ENCODE data around the gene MSI2. TPM values are rescaled to one million over a fixed set of nuclear protein-coding genes. Genes with fewer than 3 reads are reported as not detected.
A peak's percentile ranks its signal among the peaks of the same experiment; 100 is the strongest.

Gene MSI2
- total and polyA plus RNA-seq, 9 of the 15 experiments (the other 6 are each of a cell fraction or from before 2014, with no cell fraction given), result 4.6 to 61.8 (median 42.4) TPM

DNA sequence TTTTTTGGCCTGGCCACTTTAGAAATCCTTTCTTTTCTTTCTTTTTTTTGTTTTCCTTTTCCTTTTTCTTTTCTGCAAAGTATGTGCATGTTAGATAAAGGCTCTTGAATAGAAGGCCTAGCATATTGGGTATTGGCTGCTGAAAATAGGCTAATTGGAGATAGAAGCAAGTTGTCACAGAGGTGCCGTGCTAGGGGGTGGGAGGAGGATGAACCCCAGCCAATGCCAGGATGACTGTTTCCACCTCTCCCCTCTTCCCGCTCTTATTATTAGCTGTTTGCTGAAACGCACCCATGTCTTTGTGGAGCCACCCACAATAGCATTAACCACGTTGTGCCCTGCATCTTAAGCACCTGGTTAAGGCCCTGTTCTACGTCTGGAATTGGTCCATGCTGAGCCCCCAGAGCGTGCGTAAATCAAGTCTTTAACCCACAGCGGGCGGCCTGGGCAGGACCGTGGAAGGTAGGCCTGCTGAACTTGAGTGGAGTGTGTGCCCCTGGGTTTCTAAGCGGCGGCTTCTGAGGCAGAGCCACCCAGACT is 123.6 kb downstream of the MSI2 start (continued):
- TF ChIP-seq ZFP36 (IDR thresholded peaks at IDR 0.05; ENCODE audit: low read depth, low read length, partially characterized antibody), result peak; percentile 85
- TF ChIP-seq ZNF407 (IDR thresholded peaks at IDR 0.05; ENCODE audit: low read depth), result peak; percentile 60
- 0 out of 2 replicates have a peak, but pooled peaks have one; percentile 6 for TF ChIP-seq CUX1 (CRISPR knock-in tag; IDR thresholded peaks at IDR 0.05)
- TF ChIP-seq ZNF589 (CRISPR knock-in tag; IDR thresholded peaks at IDR 0.05; ENCODE audit: low read depth), result no peak
- peak; percentile 59 for TF ChIP-seq WHSC1 (IDR thresholded peaks at IDR 0.05; ENCODE audit: low read length)
- TF ChIP-seq, protein P1, sequence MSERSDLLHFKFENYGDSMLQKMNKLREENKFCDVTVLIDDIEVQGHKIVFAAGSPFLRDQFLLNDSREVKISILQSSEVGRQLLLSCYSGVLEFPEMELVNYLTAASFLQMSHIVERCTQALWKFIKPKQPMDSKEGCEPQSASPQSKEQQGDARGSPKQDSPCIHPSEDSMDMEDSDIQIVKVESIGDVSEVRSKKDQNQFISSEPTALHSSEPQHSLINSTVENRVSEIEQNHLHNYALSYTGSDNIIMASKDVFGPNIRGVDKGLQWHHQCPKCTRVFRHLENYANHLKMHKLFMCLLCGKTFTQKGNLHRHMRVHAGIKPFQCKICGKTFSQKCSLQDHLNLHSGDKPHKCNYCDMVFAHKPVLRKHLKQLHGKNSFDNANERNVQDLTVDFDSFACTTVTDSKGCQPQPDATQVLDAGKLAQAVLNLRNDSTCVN (CRISPR knock-in tag; IDR thresholded peaks at IDR 0.05), result no peak
- TF ChIP-seq NFRKB (IDR thresholded peaks at IDR 0.05; ENCODE audit: low read depth), result 0 out of 2 replicates have a peak, but pooled peaks have one; percentile 40

Measured in K562 (cell line).